Mononuclear cell (primary cell): ENCODE measurements around the gene IL36B. TPM values are rescaled to one million over a fixed set of nuclear protein-coding genes. Genes with fewer than 3 reads are reported as not detected.

Experiments
- H3K27me3 ChIP-seq: 2 replicates; pipeline ENCODE4 v1.6.0; 2011; ENCODE audit warnings: low read length, control low read depth; ENCODE audit not compliant: insufficient read depth
- H3K4me1 ChIP-seq: 2 replicates; pipeline ENCODE4 v1.5.1; 2011; ENCODE audit warnings: mild to moderate bottlenecking, low read length, control low read depth; ENCODE audit not compliant: insufficient read depth
- H3K4me3 ChIP-seq: 2 replicates; pipeline ENCODE4 v1.5.1; 2011; ENCODE audit warnings: mild to moderate bottlenecking, low read length, moderate library complexity
- H3K9me3 ChIP-seq: 2 replicates; pipeline ENCODE4 v1.5.1; 2011; ENCODE audit warnings: low read depth, mild to moderate bottlenecking, control low read depth, low read length
- total RNA-seq: library from RNA; depleted of rRNA; stranded (reverse); fragments of >200 nt; gene quantifications from one replicate; pipeline ENCODE4 v1.2.3, GENCODE V29; 2012

The IL36B gene
- total RNA-seq, 1 donor: not detected

- no peaks in the 10 kb centered on the region for H3K27me3 ChIP-seq
- H3K4me3 ChIP-seq: no peak overlapping the region
- H3K9me3 ChIP-seq: no peaks in the 10 kb centered on the region
- no peaks in the 10 kb centered on the region for H3K4me1 ChIP-seq
Measured at GRCh38 chr2:113046465-113046864, 6.2 kb downstream of the IL36B start.

GRCh38 chr2:113041871-113042270 lies 10.8 kb downstream of the IL36B start:
- no peak overlapping the region for H3K4me3 ChIP-seq
- no peaks in the 10 kb centered on the region for H3K27me3 ChIP-seq
- H3K9me3 ChIP-seq: no peaks in the 10 kb centered on the region
- no peaks in the 10 kb centered on the region for H3K4me1 ChIP-seq

- no peaks in the 10 kb centered on the region for H3K9me3 ChIP-seq
- H3K27me3 ChIP-seq: no peaks in the 10 kb centered on the region
- no peaks in the 10 kb centered on the region for H3K4me1 ChIP-seq
- H3K4me3 ChIP-seq: no peak overlapping the region
Measured at GRCh38 chr2:113039719-113040118, 12.9 kb downstream of the IL36B start.

- Histone ChIP-seq H3K9me3 (no peaks in the 10 kb centered on the region), H3K4me3 (no peak overlapping the region), H3K4me1 (no peaks in the 10 kb centered on the region), H3K27me3 (no peaks in the 10 kb centered on the region)
Measured at GRCh38 chr2:113039158-113039557, 13.5 kb downstream of the IL36B start.

GRCh38 chr2:113038291-113038690 lies 14.4 kb downstream of the IL36B start:
- no peaks in the 10 kb centered on the region for H3K27me3 ChIP-seq
- no peaks in the 10 kb centered on the region for H3K9me3 ChIP-seq
- no peak overlapping the region for H3K4me3 ChIP-seq
- H3K4me1 ChIP-seq: no peaks in the 10 kb centered on the region

- Histone ChIP-seq H3K27me3 (no peaks in the 10 kb centered on the region), H3K4me1 (no peaks in the 10 kb centered on the region), H3K4me3 (no peak overlapping the region), H3K9me3 (no peaks in the 10 kb centered on the region)
Measured at GRCh38 chr2:113036763-113037162, 15.9 kb downstream of the IL36B start.

- H3K27me3 ChIP-seq: no peaks in the 10 kb centered on the region
- no peaks in the 10 kb centered on the region for H3K9me3 ChIP-seq
Measured at GRCh38 chr2:113034016-113034415, 18.7 kb downstream of the IL36B start.

GRCh38 chr2:113032737-113033136 lies 19.9 kb downstream of the IL36B start:
- Histone ChIP-seq H3K4me3 (no peak overlapping the region), H3K9me3 (no peaks in the 10 kb centered on the region), H3K27me3 (no peaks in the 10 kb centered on the region), H3K4me1 (no peaks in the 10 kb centered on the region)

More at GRCh38 chr2:113034016-113034415, 18.7 kb downstream of the IL36B start:
- Histone ChIP-seq H3K4me3 (no peak overlapping the region), H3K4me1 (no peaks in the 10 kb centered on the region)

- Histone ChIP-seq H3K4me1 (no peaks in the 10 kb centered on the region), H3K9me3 (no peaks in the 10 kb centered on the region), H3K27me3 (peaks cover 2% of the 10 kb centered on the region), H3K4me3 (no peak overlapping the region)
Measured at GRCh38 chr2:113028112-113028511, 24.6 kb downstream of the IL36B start.

- Histone ChIP-seq H3K4me3 (no peak overlapping the region), H3K4me1 (no peaks in the 10 kb centered on the region), H3K9me3 (no peaks in the 10 kb centered on the region), H3K27me3 (peaks cover 2% of the 10 kb centered on the region)
Measured at GRCh38 chr2:113027691-113028090, 25.0 kb downstream of the IL36B start.

- H3K27me3 ChIP-seq: peaks cover 2% of the 10 kb centered on the region
- no peak overlapping the region for H3K4me3 ChIP-seq
- H3K4me1 ChIP-seq: no peaks in the 10 kb centered on the region
- H3K9me3 ChIP-seq: no peaks in the 10 kb centered on the region
Measured at GRCh38 chr2:113025737-113026136, 26.9 kb downstream of the IL36B start.

- H3K27me3 ChIP-seq: peaks cover 2% of the 10 kb centered on the region
- H3K4me3 ChIP-seq: no peak overlapping the region
- no peaks in the 10 kb centered on the region for H3K9me3 ChIP-seq
- H3K4me1 ChIP-seq: no peaks in the 10 kb centered on the region
Measured at GRCh38 chr2:113024764-113025163, 27.9 kb downstream of the IL36B start.

- no peak overlapping the region for H3K4me3 ChIP-seq
- no peaks in the 10 kb centered on the region for H3K9me3 ChIP-seq
- H3K27me3 ChIP-seq: no peaks in the 10 kb centered on the region
- no peaks in the 10 kb centered on the region for H3K4me1 ChIP-seq
Measured at GRCh38 chr2:113021312-113021711, 31.4 kb downstream of the IL36B start.

- Histone ChIP-seq H3K9me3 (no peaks in the 10 kb centered on the region), H3K4me1 (no peaks in the 10 kb centered on the region), H3K27me3 (no peaks in the 10 kb centered on the region), H3K4me3 (no peak overlapping the region)
Measured at GRCh38 chr2:113018509-113018908, 34.2 kb downstream of the IL36B start.

- Histone ChIP-seq H3K9me3 (no peaks in the 10 kb centered on the region), H3K27me3 (no peaks in the 10 kb centered on the region), H3K4me1 (no peaks in the 10 kb centered on the region), H3K4me3 (no peak overlapping the region)
Measured at GRCh38 chr2:113015655-113016054, 37.0 kb downstream of the IL36B start.

GRCh38 chr2:113015042-113015441 lies 37.6 kb downstream of the IL36B start:
- no peaks in the 10 kb centered on the region for H3K9me3 ChIP-seq
- no peaks in the 10 kb centered on the region for H3K27me3 ChIP-seq
- H3K4me1 ChIP-seq: no peaks in the 10 kb centered on the region
- no peak overlapping the region for H3K4me3 ChIP-seq

- H3K27me3 ChIP-seq: no peaks in the 10 kb centered on the region
- no peak overlapping the region for H3K4me3 ChIP-seq
- no peaks in the 10 kb centered on the region for H3K9me3 ChIP-seq
- H3K4me1 ChIP-seq: no peaks in the 10 kb centered on the region
Measured at GRCh38 chr2:113014067-113014466, 38.6 kb downstream of the IL36B start.
